NCI-H1105 treated with DMSO at 0.1 percent for 48 hours (cell line): Measurements from ENCODE around the gene SLC6A20.

Experiments
- DNase-seq: peaks from one replicate; lab custom pipeline; 2025; lab: John Stamatoyannopoulos, UW

SLC6A20 gene

GRCh38 chr3:45719655-45720487, 76.5 kb downstream of the SLC6A20 start:
- DNase-seq, result no peak

GRCh38 chr3:45716790-45717336, 79.5 kb downstream of the SLC6A20 start:
- no peak for DNase-seq

DNA sequence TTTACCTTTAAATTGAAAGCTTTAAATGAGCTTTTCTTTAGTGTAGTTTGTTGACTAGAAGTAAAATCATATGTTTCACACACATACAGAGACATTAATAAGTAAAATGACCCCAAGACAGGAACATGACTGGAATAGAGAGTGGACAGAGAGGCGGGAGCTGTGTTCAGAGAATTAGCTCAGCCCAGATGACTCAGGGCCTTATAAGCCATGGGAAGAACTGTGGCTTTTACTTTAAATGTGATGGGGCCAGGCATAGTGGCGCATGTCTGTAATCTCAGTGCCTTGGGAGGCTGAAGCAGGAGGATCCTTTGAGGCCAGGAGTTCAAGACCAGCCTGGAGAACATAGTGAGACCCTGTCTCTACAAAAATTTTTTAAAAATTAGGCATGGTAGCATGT, 80.4 kb downstream of the SLC6A20 start:
- no peak for DNase-seq

DNA sequence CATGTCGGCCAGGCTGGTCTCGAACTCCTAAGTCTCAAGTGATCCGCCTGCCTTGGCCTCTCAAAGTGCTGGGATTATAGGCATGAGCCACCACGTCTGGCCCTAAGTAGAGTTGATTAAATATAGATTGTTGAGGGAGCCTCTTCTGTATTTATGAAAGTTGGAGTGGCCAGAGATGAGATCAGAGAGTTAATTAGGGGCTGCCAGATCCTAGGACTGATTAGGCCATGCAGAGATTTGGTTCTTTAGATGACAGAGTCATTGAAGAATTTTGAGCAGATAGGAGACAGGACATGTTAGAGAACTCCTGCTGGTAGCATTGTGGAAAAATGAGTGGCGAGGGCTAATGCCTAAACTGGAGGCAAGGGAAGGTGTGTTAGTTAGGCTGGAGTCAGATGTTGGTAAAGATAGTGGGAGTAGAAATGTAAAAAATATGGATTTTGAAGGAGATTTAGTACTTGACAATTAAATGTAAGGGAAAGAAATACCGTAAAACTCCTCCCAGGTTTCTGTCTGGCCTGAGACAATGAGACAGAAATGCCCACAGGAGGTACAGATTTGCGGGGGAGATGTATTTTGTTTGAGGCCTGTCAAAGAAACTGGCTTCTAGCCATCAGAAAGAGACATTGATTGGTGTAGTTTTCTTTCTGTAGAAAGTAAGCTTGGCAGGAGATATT, 83.8 kb downstream of the SLC6A20 start:
- DNase-seq, result no peak

GRCh38 chr3:45711931-45712330, 84.4 kb downstream of the SLC6A20 start:
- DNase-seq, result no peak

DNA sequence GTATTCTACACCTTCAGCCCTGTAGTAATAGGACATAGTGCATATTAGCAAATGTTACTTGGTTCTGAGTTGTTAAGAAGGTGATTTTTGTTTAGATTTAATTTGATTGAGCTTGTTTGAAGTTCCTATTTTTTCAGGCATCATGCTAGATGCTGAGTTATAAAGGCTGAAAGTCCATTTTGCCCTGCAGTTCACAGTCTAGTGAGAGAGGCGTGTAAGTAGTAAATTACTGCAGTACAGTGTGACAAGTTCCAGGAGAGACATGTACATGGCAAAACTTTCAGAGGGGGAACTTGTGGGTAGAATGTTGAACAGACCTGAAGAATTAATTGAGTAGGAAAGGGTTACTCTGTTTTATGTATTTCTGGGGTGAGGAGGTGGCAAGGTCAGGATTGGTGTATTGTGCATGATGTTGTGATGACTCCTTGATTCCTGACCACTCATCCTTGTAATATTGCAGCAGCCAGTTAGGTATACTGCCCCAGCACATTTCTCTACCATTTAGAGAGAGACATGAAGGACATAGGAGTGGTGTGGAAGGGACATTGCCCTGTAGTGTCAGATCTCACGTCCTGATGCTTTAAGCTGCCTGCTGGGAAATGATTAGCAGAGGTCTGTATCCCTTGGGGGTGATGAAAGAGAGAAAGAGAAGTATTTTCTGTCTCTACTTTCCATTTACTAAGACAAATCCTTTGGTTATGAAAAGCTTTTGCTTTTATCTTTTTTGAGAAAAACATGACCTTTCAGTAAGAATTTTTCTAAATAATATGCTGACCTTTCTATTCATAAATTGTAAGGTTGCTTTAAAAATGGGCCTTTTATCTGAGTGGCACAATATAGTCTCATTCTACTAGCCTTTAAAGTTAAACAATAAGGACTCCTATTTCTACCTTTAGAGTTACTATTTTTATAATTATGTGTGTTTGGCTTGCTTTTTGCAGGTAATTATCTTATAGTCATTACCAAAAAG, 90.2 kb downstream of the SLC6A20 start:
- DNase-seq, result no peak
